NCI-H345 (cell line): Measurements from ENCODE around the gene PTTG1IP.
"Not testable (repeated sequence)": the region's sequence is repeated elsewhere in the genome, so short reads cannot be mapped to it uniquely, and the experiment has no call there.

ENCODE experiments used
- DNase-seq: peaks from one replicate; lab custom pipeline; 2025; lab: John Stamatoyannopoulos, UW

PTTG1IP gene

GRCh38 chr21:44842721-44843445 lies 30.6 kb downstream of the PTTG1IP start:
- no peak for DNase-seq

- no peak for DNase-seq
Observed at GRCh38 chr21:44842087-44842486, 31.4 kb downstream of the PTTG1IP start.

GRCh38 chr21:44840771-44841170 lies 32.7 kb downstream of the PTTG1IP start:
- no peak for DNase-seq

- no peak for DNase-seq
Observed at GRCh38 chr21:44838951-44839350, 34.5 kb downstream of the PTTG1IP start.

- DNase-seq = no peak
Observed at GRCh38 chr21:44838039-44838895, 35.2 kb downstream of the PTTG1IP start.

GRCh38 chr21:44837537-44837936 lies 36.0 kb downstream of the PTTG1IP start:
- DNase-seq = no peak

- DNase-seq = peak; percentile 26
Observed at GRCh38 chr21:44836666-44837471, 36.6 kb downstream of the PTTG1IP start.

- DNase-seq = no peak
Observed at GRCh38 chr21:44836349-44836665, 37.2 kb downstream of the PTTG1IP start.

- no peak for DNase-seq
Observed at GRCh38 chr21:44835647-44835973, 37.9 kb downstream of the PTTG1IP start.

GRCh38 chr21:44834951-44835646 lies 38.4 kb downstream of the PTTG1IP start:
- no peak for DNase-seq

- DNase-seq = no peak
Observed at GRCh38 chr21:44834231-44834950, 39.1 kb downstream of the PTTG1IP start.

- DNase-seq = no peak
Observed at GRCh38 chr21:44833663-44834062, 39.8 kb downstream of the PTTG1IP start.

- not testable (repeated sequence) for DNase-seq
Observed at GRCh38 chr21:44832516-44833255, 40.8 kb downstream of the PTTG1IP start.

- no peak for DNase-seq
Observed at GRCh38 chr21:44831227-44831860, 42.1 kb downstream of the PTTG1IP start.

GRCh38 chr21:44829507-44830092 lies 43.9 kb downstream of the PTTG1IP start:
- DNase-seq = no peak

- no peak for DNase-seq
Observed at GRCh38 chr21:44828362-44829056, 45.0 kb downstream of the PTTG1IP start.

- no peak for DNase-seq
Observed at GRCh38 chr21:44823179-44823660, 50.3 kb downstream of the PTTG1IP start.

GRCh38 chr21:44822484-44823178 lies 50.9 kb downstream of the PTTG1IP start:
- DNase-seq = no peak
